ENCODE results near the gene SMIM32. TPM values are rescaled to one million over a fixed set of nuclear protein-coding genes. Genes with fewer than 3 reads are reported as not detected.

SMIM32 gene
- total and polyA plus RNA-seq, 2 of the 13 experiments (the other 11 are each of a cell fraction or from before 2014, with no cell fraction given): 0.15 to 0.20 TPM

DNA sequence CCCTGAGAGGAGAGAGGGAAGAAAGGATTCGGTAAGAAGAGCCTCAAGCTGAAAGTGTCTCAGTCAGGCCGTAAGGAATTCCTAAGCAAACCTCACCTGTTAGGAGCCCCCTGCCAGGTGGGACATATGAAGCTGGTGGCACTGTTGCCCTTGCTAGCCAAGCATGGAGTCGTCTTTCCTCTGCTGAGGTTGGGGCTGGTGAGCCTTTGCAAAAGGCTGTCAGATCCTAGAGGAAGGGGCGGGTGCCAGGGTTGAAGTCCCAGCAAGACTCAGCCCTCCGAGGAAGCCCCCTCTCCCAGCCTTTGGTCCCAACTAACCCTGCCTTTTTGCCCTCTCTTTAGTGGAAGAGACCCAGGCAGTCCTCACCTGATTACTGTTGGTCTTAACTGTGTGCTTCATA is 5.5 kb upstream of the SMIM32 start (continued):
- TF ChIP-seq ZNF513 (CRISPR knock-in tag; conservative IDR thresholded peaks at IDR 0.05) (no peak), REXO4 (CRISPR knock-in tag; IDR thresholded peaks at IDR 0.05; ENCODE audit: borderline replicate concordance) (no peak), ZNF552 (CRISPR knock-in tag; IDR thresholded peaks at IDR 0.05; ENCODE audit: borderline replicate concordance) (no peak), POGZ (CRISPR knock-in tag; IDR thresholded peaks at IDR 0.05) (no peak), ZNF788 (CRISPR knock-in tag; IDR thresholded peaks at IDR 0.05; ENCODE audit: borderline replicate concordance) (no peak), ZSCAN12 (CRISPR knock-in tag; IDR thresholded peaks at IDR 0.05) (no peak), MTA1 (CRISPR knock-in tag; IDR thresholded peaks at IDR 0.05; ENCODE audit: borderline replicate concordance) (no peak), ZNF17 (CRISPR knock-in tag; IDR thresholded peaks at IDR 0.05) (no peak), HNF1A (IDR thresholded peaks at IDR 0.05; ENCODE audit: low read depth) (no peak), HNF1A (CRISPR knock-in tag; IDR thresholded peaks at IDR 0.05; ENCODE audit: borderline replicate concordance) (no peak), HMG20A (CRISPR knock-in tag; IDR thresholded peaks at IDR 0.05; ENCODE audit: borderline replicate concordance) (no peak)
- TF ChIP-seq, protein P1, sequence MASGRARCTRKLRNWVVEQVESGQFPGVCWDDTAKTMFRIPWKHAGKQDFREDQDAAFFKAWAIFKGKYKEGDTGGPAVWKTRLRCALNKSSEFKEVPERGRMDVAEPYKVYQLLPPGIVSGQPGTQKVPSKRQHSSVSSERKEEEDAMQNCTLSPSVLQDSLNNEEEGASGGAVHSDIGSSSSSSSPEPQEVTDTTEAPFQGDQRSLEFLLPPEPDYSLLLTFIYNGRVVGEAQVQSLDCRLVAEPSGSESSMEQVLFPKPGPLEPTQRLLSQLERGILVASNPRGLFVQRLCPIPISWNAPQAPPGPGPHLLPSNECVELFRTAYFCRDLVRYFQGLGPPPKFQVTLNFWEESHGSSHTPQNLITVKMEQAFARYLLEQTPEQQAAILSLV (CRISPR knock-in tag; IDR thresholded peaks at IDR 0.05; ENCODE audit: borderline replicate concordance): no peak
